DND-41 (cell line): ENCODE results near the gene LPAR1.

ENCODE experiments used
- EZH2 ChIP-seq: IDR thresholded peaks from 3 replicates; pipeline ENCODE4 v1.6.1; 2012; ENCODE audit warnings: borderline replicate concordance, low read depth, mild to moderate bottlenecking, moderate library complexity, low read length, inconsistent platforms; ENCODE audit not compliant: severe bottlenecking
- TF ChIP-seq, protein P1 (sequence below): IDR thresholded peaks from 2 replicates; pipeline ENCODE4 v1.5.1; 2012; ENCODE audit warnings: borderline replicate concordance, low read length, moderate library complexity, mild to moderate bottlenecking; ENCODE audit not compliant: poor library complexity, severe bottlenecking; ENCODE audit errors: extremely low read depth

DNA sequence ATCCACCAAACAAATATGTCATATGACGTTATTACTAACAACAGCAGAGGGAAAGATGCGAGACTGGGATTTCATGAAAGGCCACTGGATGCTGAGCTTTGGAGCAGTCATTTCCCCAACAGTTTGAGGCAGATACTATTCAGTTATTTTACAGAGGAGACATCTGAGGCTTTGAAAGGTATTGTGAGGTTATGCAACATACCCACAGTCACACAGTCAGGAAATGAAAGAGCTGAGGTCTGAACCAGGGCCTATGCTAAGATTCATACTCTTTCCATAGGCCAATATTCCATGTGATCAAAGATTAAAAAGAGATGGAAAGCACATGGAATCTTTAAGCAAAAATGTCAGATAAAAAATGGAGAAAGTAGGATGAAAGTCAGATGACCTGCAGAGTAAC is 63.0 kb downstream of the LPAR1 start:
- TF ChIP-seq EZH2: no peak
- TF ChIP-seq, protein P1, sequence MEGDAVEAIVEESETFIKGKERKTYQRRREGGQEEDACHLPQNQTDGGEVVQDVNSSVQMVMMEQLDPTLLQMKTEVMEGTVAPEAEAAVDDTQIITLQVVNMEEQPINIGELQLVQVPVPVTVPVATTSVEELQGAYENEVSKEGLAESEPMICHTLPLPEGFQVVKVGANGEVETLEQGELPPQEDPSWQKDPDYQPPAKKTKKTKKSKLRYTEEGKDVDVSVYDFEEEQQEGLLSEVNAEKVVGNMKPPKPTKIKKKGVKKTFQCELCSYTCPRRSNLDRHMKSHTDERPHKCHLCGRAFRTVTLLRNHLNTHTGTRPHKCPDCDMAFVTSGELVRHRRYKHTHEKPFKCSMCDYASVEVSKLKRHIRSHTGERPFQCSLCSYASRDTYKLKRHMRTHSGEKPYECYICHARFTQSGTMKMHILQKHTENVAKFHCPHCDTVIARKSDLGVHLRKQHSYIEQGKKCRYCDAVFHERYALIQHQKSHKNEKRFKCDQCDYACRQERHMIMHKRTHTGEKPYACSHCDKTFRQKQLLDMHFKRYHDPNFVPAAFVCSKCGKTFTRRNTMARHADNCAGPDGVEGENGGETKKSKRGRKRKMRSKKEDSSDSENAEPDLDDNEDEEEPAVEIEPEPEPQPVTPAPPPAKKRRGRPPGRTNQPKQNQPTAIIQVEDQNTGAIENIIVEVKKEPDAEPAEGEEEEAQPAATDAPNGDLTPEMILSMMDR: no peak
